Endothelial cell of umbilical vein (primary cell): ENCODE results near the gene RBM33.

ENCODE experiments used
- CTCF ChIP-seq, 2 donors: IDR thresholded peaks; 1 replicate in 1 of 2; 2 replicates in 1 of 2; pipeline ENCODE4 v1.5.1; 2011; ENCODE audit warnings: low read length in 2 of 2, mild to moderate bottlenecking in 2 of 2, moderate library complexity in 2 of 2, control low read depth in 1 of 2, inconsistent platforms in 1 of 2, low read depth in 1 of 2; ENCODE audit not compliant: insufficient read depth in 1 of 2; ENCODE audit errors: extremely low read depth in 1 of 2
- EZH2 ChIP-seq: IDR thresholded peaks from 2 replicates; pipeline ENCODE4 v1.6.1; 2012; ENCODE audit warnings: borderline replicate concordance, low read depth, mild to moderate bottlenecking, moderate library complexity, low read length, inconsistent platforms; ENCODE audit not compliant: severe bottlenecking
- FOS ChIP-seq: IDR thresholded peaks from 2 replicates; pipeline ENCODE4 v1.6.1; 2011; ENCODE audit warnings: mild to moderate bottlenecking, low read length, moderate library complexity, borderline replicate concordance; ENCODE audit not compliant: insufficient read depth
- JUN ChIP-seq: IDR thresholded peaks from 2 replicates; pipeline ENCODE4 v1.6.1; 2011; ENCODE audit warnings: borderline replicate concordance, low read depth; ENCODE audit not compliant: insufficient read length, insufficient read depth
- MAX ChIP-seq: IDR thresholded peaks from 2 replicates; pipeline ENCODE4 v1.6.1; 2011; ENCODE audit not compliant: insufficient read depth, insufficient read length
- POLR2A ChIP-seq: IDR thresholded peaks from 2 replicates; pipeline ENCODE4 v1.6.1; 2012; ENCODE audit warnings: low read depth, mild to moderate bottlenecking, control low read depth, low read length
- POLR2AphosphoS5 ChIP-seq: IDR thresholded peaks from 2 replicates; pipeline ENCODE4 v1.6.1; 2012; ENCODE audit warnings: low read depth, mild to moderate bottlenecking, control low read depth, low read length, moderate library complexity; ENCODE audit not compliant: insufficient read depth

DNA sequence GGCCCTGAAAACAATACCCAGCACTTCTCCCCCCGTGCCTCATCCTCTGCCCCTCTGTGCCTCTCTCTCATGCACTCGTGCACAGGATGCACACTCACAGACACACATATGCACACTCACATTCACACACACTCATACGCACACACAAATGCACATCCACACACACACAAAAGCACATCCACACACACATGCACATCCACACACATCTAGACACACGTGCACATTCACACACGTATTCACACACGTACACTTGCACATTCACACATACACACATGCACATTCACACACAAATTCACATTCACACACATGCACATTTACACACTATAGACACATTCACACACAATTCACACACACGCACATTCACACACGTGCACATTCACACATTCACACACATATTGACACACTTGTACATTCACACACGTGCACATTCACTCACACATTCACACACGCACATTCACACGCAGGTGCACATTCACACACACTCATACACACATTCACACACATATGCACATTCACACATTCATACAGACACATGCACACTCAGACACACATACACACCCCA is 148.6 kb downstream of the RBM33 start:
- no peak for TF ChIP-seq CTCF (IDR thresholded peaks at IDR 0.05; ENCODE audit: extremely low read depth in 1 of 2, insufficient read depth in 1 of 2, low read depth in 1 of 2, low read length in 2 of 2)
- no peak for TF ChIP-seq JUN
- TF ChIP-seq POLR2A = no peak
- no peak for TF ChIP-seq MAX
- TF ChIP-seq POLR2AphosphoS5 = no peak
- TF ChIP-seq EZH2 = no peak
- no peak for TF ChIP-seq FOS
